ENCODE results near the gene SPATA9.

The SPATA9 gene

GRCh38 chr5:95669540-95669939, 13.3 kb downstream of the SPATA9 start:
- Mint-ChIP-seq H3K4me1 (no peaks in the 10 kb centered on the region), H3K27me3 (no peaks in the 10 kb centered on the region), H3K36me3 (no peaks in the 10 kb centered on the region), H3K4me3 (no peak overlapping the region), H3K27ac (no peak overlapping the region), H3K9me3 (no peaks in the 10 kb centered on the region)
- ATAC-seq: no peak

DNA sequence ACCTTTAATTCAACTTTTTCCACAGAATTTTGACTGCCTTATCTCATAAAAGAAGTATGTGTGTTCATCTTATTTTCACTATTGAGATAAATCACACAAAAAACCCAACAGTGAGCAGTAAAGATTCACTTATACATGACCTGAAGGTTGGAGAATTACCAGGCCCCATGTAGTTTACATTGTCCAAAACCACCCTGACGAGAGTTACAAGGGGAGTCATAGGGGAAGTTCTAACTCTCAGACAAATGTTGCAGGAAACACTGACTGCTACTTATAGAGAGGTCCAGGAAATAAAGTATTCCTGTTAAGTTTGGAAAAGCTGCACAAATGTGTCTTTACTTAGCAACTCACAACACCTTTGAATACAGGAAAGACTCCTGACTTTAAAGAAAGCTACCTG, 14.1 kb downstream of the SPATA9 start:
- Mint-ChIP-seq H3K27me3 (no peaks in the 10 kb centered on the region), H3K27ac (no peak overlapping the region), H3K4me3 (no peak overlapping the region), H3K9me3 (no peaks in the 10 kb centered on the region), H3K36me3 (no peaks in the 10 kb centered on the region), H3K4me1 (no peaks in the 10 kb centered on the region)
- no peak for ATAC-seq

- Mint-ChIP-seq H3K27ac (no peak overlapping the region), H3K4me3 (no peak overlapping the region), H3K27me3 (no peaks in the 10 kb centered on the region), H3K9me3 (no peaks in the 10 kb centered on the region), H3K4me1 (no peaks in the 10 kb centered on the region), H3K36me3 (no peaks in the 10 kb centered on the region)
- no peak for ATAC-seq
Observed at GRCh38 chr5:95668216-95668615, 14.6 kb downstream of the SPATA9 start.

DNA sequence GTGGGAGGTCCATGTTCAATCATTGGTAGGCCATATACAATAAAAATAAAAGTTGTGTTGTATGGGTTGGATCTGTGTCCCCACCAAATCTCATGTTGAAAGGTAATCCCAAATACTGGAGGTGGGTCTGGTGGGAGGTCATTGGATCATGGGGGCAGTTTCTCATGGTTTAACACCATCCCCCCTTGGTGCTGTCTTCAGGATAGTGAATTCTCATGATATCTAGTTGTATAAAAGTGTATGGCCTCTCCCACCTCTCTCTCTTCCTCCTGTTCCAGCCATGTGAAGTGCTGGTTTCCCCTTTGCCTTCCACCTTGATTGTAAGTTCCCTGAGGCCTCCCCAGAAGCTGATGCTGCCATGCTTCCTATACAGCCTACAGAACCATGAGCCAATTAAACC, 15.1 kb downstream of the SPATA9 start:
- no peak for ATAC-seq
- Mint-ChIP-seq H3K4me3 (no peak overlapping the region), H3K36me3 (no peaks in the 10 kb centered on the region), H3K27me3 (no peaks in the 10 kb centered on the region), H3K4me1 (no peaks in the 10 kb centered on the region), H3K27ac (no peak overlapping the region), H3K9me3 (no peaks in the 10 kb centered on the region)

DNA sequence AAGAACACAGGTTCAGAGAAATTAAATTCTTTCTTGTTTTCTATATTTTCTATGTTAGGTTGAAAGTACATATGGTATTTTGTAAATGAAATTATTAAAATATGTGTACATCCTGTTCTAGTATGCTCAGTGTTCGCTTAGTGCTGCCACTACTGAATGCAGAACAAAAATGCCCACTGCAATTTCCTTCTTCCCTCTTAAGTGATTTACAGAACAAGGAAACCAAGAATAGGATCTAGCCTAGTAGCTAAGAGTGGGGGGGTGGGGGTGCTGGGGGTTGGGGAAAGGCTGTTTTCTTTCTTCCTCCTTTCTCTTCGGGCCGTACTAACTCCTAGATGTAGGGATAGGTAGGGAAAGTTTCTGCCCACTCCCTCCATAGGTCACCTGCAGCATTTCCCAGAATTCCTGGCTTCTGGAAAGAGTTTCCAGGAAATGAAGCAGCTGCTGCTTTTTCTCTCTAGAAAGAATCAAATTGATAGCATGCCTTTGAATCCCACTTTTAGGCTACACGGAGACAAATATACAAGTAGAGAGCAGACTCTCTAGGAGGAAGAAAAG, 15.7 kb downstream of the SPATA9 start:
- ATAC-seq: no peak
- no peaks in the 10 kb centered on the region for H3K36me3 Mint-ChIP-seq
- H3K27me3 Mint-ChIP-seq: no peaks in the 10 kb centered on the region
- H3K27ac Mint-ChIP-seq: no peak overlapping the region
- no peaks in the 10 kb centered on the region for H3K4me1 Mint-ChIP-seq
- no peaks in the 10 kb centered on the region for H3K9me3 Mint-ChIP-seq
- no peak overlapping the region for H3K4me3 Mint-ChIP-seq

DNA sequence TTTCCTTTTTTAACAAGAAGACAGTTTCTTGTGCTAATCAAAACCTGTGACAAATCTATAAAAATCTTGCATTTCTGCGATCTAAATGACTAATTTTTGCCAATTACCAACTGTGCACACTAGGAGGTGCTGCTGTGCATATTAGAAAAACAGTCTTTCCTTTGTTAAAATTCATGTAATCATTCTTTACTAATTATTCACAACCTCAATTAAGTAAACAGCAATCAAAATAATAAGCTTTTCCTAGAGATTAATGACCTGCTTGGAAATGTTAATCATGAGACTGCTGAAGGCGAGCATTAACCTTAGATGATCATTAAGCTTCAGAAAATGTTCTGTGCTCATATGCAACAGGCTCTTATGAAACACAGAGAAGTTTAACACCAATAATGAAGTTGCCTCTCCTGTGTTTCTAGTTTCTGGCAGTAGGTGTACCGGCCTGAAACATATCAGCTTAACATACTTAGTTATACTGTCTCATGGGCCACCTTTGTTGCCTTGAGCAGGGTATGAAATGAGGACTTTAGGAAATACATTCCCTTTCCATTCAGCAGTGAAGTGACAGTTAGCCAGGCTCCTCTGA, 18.5 kb downstream of the SPATA9 start:
- no peak overlapping the region for H3K4me3 Mint-ChIP-seq
- H3K36me3 Mint-ChIP-seq: no peaks in the 10 kb centered on the region
- ATAC-seq: no peak
- no peaks in the 10 kb centered on the region for H3K27me3 Mint-ChIP-seq
- H3K9me3 Mint-ChIP-seq: no peaks in the 10 kb centered on the region
- H3K27ac Mint-ChIP-seq: no peak overlapping the region
- no peaks in the 10 kb centered on the region for H3K4me1 Mint-ChIP-seq

DNA sequence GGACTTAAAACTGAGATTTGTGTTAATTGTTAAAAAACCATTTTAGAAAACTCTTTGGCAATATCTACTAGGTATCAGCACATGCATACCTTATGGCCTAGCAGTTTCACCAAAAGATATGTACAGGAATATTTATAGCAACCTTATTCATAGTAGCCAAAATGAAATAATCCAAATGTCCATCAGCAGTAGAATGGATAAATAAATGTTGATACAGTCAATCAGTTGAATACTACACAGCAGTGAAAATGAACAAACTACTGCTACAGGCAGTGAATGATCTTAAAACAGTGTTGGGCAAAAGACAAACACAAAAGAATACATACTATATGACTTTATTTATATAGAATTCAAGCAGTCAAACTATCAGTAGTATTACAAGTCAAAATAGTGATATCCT, 19.8 kb downstream of the SPATA9 start:
- H3K36me3 Mint-ChIP-seq: no peaks in the 10 kb centered on the region
- no peak for ATAC-seq
- H3K4me1 Mint-ChIP-seq: no peaks in the 10 kb centered on the region
- no peaks in the 10 kb centered on the region for H3K27me3 Mint-ChIP-seq
- no peaks in the 10 kb centered on the region for H3K9me3 Mint-ChIP-seq
- no peak overlapping the region for H3K27ac Mint-ChIP-seq
- H3K4me3 Mint-ChIP-seq: no peak overlapping the region

GRCh38 chr5:95660060-95660459, 22.7 kb downstream of the SPATA9 start:
- Mint-ChIP-seq H3K9me3 (no peaks in the 10 kb centered on the region), H3K27me3 (no peaks in the 10 kb centered on the region), H3K36me3 (peaks cover 3% of the 10 kb centered on the region), H3K27ac (no peak overlapping the region), H3K4me3 (no peak overlapping the region), H3K4me1 (no peaks in the 10 kb centered on the region)
- ATAC-seq: no peak

DNA sequence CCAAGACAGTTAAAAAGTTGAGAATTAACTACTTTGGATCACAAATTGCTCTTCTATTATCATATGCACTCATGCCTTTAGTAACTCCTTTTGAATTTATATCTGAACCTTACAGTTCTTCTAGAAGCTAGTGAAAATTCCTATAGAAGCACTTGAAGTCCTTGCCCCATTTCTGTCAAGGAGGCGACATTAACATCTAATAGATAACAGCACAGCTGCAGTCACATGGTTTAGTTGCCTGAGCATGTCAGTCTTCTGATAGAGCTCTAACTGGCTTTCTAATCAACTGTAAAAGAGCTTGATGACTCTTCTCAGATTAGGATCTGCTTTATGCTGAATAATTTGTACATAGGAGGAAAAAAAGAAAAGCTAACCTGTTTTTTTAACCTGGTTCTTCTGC, 27.2 kb downstream of the SPATA9 start:
- Mint-ChIP-seq H3K27me3 (no peaks in the 10 kb centered on the region), H3K4me3 (no peak overlapping the region), H3K27ac (no peak overlapping the region), H3K36me3 (peaks cover 19% of the 10 kb centered on the region), H3K4me1 (no peaks in the 10 kb centered on the region), H3K9me3 (no peaks in the 10 kb centered on the region)
- ATAC-seq: no peak

DNA sequence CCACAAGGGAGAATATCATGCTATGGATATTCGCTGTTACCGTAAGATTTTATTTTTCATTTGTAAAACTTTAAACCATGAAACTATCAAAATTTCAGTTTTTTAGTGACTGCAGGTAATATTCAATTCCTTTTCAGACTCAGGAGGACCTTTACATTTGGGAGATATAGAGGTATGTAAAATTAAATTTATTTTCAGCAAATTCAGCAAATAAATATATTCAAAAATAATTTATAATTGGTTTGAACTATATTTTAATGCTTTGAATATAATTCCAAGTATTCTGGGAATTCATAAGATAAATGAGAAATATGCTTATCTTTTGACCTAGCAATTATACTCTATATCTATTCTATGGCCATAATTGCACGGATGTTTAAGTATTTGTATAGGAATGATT, 28.6 kb downstream of the SPATA9 start:
- peaks cover 19% of the 10 kb centered on the region for H3K36me3 Mint-ChIP-seq
- no peaks in the 10 kb centered on the region for H3K27me3 Mint-ChIP-seq
- H3K4me1 Mint-ChIP-seq: no peaks in the 10 kb centered on the region
- no peak overlapping the region for H3K27ac Mint-ChIP-seq
- H3K9me3 Mint-ChIP-seq: no peaks in the 10 kb centered on the region
- ATAC-seq: no peak
- H3K4me3 Mint-ChIP-seq: no peak overlapping the region

DNA sequence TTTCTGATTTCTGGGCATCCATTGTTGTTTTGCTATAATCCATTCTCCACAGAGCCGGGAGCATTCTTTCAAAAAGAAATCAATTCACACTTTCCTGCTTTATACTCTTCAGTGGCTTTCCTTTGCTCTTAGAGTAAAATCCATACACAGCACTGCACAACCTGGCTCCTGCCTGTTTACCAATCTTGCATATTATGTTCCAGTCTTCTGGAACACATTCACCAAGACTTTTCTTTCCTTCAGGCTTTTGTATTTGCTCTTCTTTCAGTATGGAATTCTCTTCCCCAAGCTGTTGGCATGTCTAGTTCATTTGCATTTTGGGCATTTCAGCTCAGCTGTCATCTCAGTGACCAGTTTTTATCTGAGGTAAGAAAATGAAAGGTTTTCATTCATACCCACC, 29.9 kb downstream of the SPATA9 start:
- no peak overlapping the region for H3K4me3 Mint-ChIP-seq
- H3K4me1 Mint-ChIP-seq: no peaks in the 10 kb centered on the region
- peaks cover 19% of the 10 kb centered on the region for H3K36me3 Mint-ChIP-seq
- H3K27ac Mint-ChIP-seq: no peak overlapping the region
- no peaks in the 10 kb centered on the region for H3K9me3 Mint-ChIP-seq
- no peaks in the 10 kb centered on the region for H3K27me3 Mint-ChIP-seq
- no peak for ATAC-seq

GRCh38 chr5:95649842-95650620, 32.8 kb downstream of the SPATA9 start:
- no peaks in the 10 kb centered on the region for H3K9me3 Mint-ChIP-seq
- no peaks in the 10 kb centered on the region for H3K4me1 Mint-ChIP-seq
- ATAC-seq: no peak
- H3K4me3 Mint-ChIP-seq: no peak overlapping the region
- H3K27me3 Mint-ChIP-seq: no peaks in the 10 kb centered on the region
- no peak overlapping the region for H3K27ac Mint-ChIP-seq
- peaks cover 16% of the 10 kb centered on the region for H3K36me3 Mint-ChIP-seq

GRCh38 chr5:95649274-95649673, 33.5 kb downstream of the SPATA9 start:
- H3K27me3 Mint-ChIP-seq: no peaks in the 10 kb centered on the region
- H3K36me3 Mint-ChIP-seq: peaks cover 13% of the 10 kb centered on the region
- no peaks in the 10 kb centered on the region for H3K9me3 Mint-ChIP-seq
- H3K4me1 Mint-ChIP-seq: peaks cover 4% of the 10 kb centered on the region
- H3K27ac Mint-ChIP-seq: no peak overlapping the region
- ATAC-seq: no peak
- no peak overlapping the region for H3K4me3 Mint-ChIP-seq

- no peak for ATAC-seq
- Mint-ChIP-seq H3K4me1 (peaks cover 7% of the 10 kb centered on the region), H3K36me3 (peaks cover 12% of the 10 kb centered on the region), H3K4me3 (no peak overlapping the region), H3K27ac (no peak overlapping the region), H3K9me3 (no peaks in the 10 kb centered on the region), H3K27me3 (no peaks in the 10 kb centered on the region)
Observed at GRCh38 chr5:95647886-95648860, 34.6 kb downstream of the SPATA9 start.

Data from stimulated activated memory B cell treated with anti-CD40 and anti-IgM and Interleukin-4, amounts not matched to agents 10 μg/mL and 1 μg/mL and 100 μg/mL, for 72 hours (primary cell).